Right lobe of liver (tissue), 4 donors: ENCODE results near the gene GRM8.

ENCODE experiments used
- CTCF ChIP-seq, 4 donors: fragments of 200-600 bp in 3 of 4; fragments of 450-650 bp in 1 of 4; IDR thresholded peaks; one replicate each; pipeline versions ENCODE4 v1.5.1 to v1.8.0; 2016 to 2022; ENCODE audit warnings: antibody characterized with exemption in 4 of 4, mild to moderate bottlenecking in 2 of 4
- POLR2A ChIP-seq: fragments of 450-650 bp; IDR thresholded peaks from one replicate; pipeline ENCODE4 v1.6.1; 2017; ENCODE audit warnings: antibody characterized with exemption, mild to moderate bottlenecking
- donor health status: DM: no; HTN: no; CAD: no.
- donor health status: DM: no; HTN: no; CAD: no.
- donor health status: DM: no; HTN: yes; CAD: no.

GRCh38 chr7:126780993-126781392 is 471.7 kb downstream of the GRM8 start:
- TF ChIP-seq CTCF (IDR thresholded peaks at IDR 0.05) (no peak), POLR2A (no peak)
